ENCODE measurements around the gene TLR7. TPM values are rescaled to one million over a fixed set of nuclear protein-coding genes. Genes with fewer than 3 reads are reported as not detected.

Gene TLR7
- total RNA-seq, 1 experiment from 2014 or later: not detected

GRCh38 chrX:12871257-12871656 is 4.4 kb downstream of the TLR7 start:
- no peak for ATAC-seq
- no peaks in the 10 kb centered on the region for H3K4me1 ChIP-seq (ENCODE audit: control insufficient read depth, insufficient read depth, low read length)
- H3K27ac ChIP-seq (ENCODE audit: low read length): no peak overlapping the region
- in situ Hi-C loops (cut with HindIII; ENCODE audit: low pct_unique_long_range_greater_than_20kb, low sequenced_read_pairs) (no loop called here), intact Hi-C loops (cut with micrococcal nuclease; ENCODE audit: unreplicated experiment) (no loop called here)
- ChIA-PET CTCF (no interaction called here), POLR2A (no interaction called here)
- no peaks in the 10 kb centered on the region for H3K36me3 ChIP-seq (ENCODE audit: control insufficient read depth, insufficient read depth, low read length)
- no peak overlapping the region for H3K4me3 ChIP-seq (ENCODE audit: low read depth in 2 of 2, low read length in 2 of 2)
- H3K9me3 ChIP-seq (ENCODE audit: control insufficient read depth, insufficient read depth, low read depth, low read length): no peaks in the 10 kb centered on the region
- H3K27me3 ChIP-seq (ENCODE audit: control insufficient read depth, insufficient read depth, low read length): no peaks in the 10 kb centered on the region
- no peak for DNase-seq (ENCODE audit: low read depth, low spot score)
- TF ChIP-seq, protein P1, sequence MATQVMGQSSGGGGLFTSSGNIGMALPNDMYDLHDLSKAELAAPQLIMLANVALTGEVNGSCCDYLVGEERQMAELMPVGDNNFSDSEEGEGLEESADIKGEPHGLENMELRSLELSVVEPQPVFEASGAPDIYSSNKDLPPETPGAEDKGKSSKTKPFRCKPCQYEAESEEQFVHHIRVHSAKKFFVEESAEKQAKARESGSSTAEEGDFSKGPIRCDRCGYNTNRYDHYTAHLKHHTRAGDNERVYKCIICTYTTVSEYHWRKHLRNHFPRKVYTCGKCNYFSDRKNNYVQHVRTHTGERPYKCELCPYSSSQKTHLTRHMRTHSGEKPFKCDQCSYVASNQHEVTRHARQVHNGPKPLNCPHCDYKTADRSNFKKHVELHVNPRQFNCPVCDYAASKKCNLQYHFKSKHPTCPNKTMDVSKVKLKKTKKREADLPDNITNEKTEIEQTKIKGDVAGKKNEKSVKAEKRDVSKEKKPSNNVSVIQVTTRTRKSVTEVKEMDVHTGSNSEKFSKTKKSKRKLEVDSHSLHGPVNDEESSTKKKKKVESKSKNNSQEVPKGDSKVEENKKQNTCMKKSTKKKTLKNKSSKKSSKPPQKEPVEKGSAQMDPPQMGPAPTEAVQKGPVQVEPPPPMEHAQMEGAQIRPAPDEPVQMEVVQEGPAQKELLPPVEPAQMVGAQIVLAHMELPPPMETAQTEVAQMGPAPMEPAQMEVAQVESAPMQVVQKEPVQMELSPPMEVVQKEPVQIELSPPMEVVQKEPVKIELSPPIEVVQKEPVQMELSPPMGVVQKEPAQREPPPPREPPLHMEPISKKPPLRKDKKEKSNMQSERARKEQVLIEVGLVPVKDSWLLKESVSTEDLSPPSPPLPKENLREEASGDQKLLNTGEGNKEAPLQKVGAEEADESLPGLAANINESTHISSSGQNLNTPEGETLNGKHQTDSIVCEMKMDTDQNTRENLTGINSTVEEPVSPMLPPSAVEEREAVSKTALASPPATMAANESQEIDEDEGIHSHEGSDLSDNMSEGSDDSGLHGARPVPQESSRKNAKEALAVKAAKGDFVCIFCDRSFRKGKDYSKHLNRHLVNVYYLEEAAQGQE (IDR thresholded peaks at IDR 0.05; ENCODE audit: insufficient read depth in 1 of 2, low read depth in 2 of 2, low read length in 1 of 2): no peak
- TF ChIP-seq SIN3A (IDR thresholded peaks at IDR 0.05; ENCODE audit: borderline replicate concordance, insufficient read depth, low read depth, low read length) (no peak), TCF7L2 (IDR thresholded peaks at IDR 0.05; ENCODE audit: low read depth, low read length) (no peak), CTCF (IDR thresholded peaks at IDR 0.05) (no peak)
- BruUV-seq (replicated peaks): no TSS peak

GRCh38 chrX:12872741-12873140 is 5.9 kb downstream of the TLR7 start:
- no peak for ATAC-seq
- no peak for TF ChIP-seq SIN3A (IDR thresholded peaks at IDR 0.05; ENCODE audit: borderline replicate concordance, insufficient read depth, low read depth, low read length)
- TF ChIP-seq CTCF (IDR thresholded peaks at IDR 0.05): no peak
- no peak for TF ChIP-seq TCF7L2 (IDR thresholded peaks at IDR 0.05; ENCODE audit: low read depth, low read length)
- no peak for TF ChIP-seq POLR2AphosphoS5 (IDR thresholded peaks at IDR 0.05; ENCODE audit: low read depth, low read length)
- TF ChIP-seq, protein P1 (IDR thresholded peaks at IDR 0.05; ENCODE audit: insufficient read depth in 1 of 2, low read depth in 2 of 2, low read length in 1 of 2): no peak
- H3K27me3 ChIP-seq (ENCODE audit: control insufficient read depth, insufficient read depth, low read length): no peaks in the 10 kb centered on the region
- H3K4me1 ChIP-seq (ENCODE audit: control insufficient read depth, insufficient read depth, low read length): no peaks in the 10 kb centered on the region
- no TSS peak for BruUV-seq (replicated peaks)
- no peaks in the 10 kb centered on the region for H3K36me3 ChIP-seq (ENCODE audit: control insufficient read depth, insufficient read depth, low read length)
- ChIA-PET POLR2A (no interaction called here), CTCF (no interaction called here)
- no peak overlapping the region for H3K4me3 ChIP-seq (ENCODE audit: low read depth in 2 of 2, low read length in 2 of 2)
- in situ Hi-C loops (cut with HindIII; ENCODE audit: low pct_unique_long_range_greater_than_20kb, low sequenced_read_pairs): no loop called here
- DNase-seq (ENCODE audit: low read depth, low spot score): no peak
- H3K27ac ChIP-seq (ENCODE audit: low read length): no peak overlapping the region
- intact Hi-C loops (cut with micrococcal nuclease; ENCODE audit: unreplicated experiment): no loop called here
- H3K9me3 ChIP-seq (ENCODE audit: control insufficient read depth, insufficient read depth, low read depth, low read length): no peaks in the 10 kb centered on the region
